IPS DF 4.7 (cell line): Measurements from ENCODE around the gene JMJD7.

ENCODE experiments used
- DNase-seq: peaks from one replicate; pipeline ENCODE4 v3.0.0-alpha.2; 2013; ENCODE audit warnings: low spot score; ENCODE audit errors: extremely low read depth

JMJD7 gene

GRCh38 chr15:41799488-41799805 lies 28.4 kb upstream of the JMJD7 start:
- DNase-seq, result no peak

GRCh38 chr15:41801185-41801584 lies 26.7 kb upstream of the JMJD7 start:
- no peak for DNase-seq

GRCh38 chr15:41801850-41802455 lies 25.9 kb upstream of the JMJD7 start:
- DNase-seq, result no peak

- no peak for DNase-seq
Observed at GRCh38 chr15:41804361-41804760, 23.5 kb upstream of the JMJD7 start.

GRCh38 chr15:41804916-41805666 lies 22.8 kb upstream of the JMJD7 start:
- DNase-seq, result no peak

GRCh38 chr15:41805711-41806110 lies 22.2 kb upstream of the JMJD7 start:
- DNase-seq, result no peak

DNA sequence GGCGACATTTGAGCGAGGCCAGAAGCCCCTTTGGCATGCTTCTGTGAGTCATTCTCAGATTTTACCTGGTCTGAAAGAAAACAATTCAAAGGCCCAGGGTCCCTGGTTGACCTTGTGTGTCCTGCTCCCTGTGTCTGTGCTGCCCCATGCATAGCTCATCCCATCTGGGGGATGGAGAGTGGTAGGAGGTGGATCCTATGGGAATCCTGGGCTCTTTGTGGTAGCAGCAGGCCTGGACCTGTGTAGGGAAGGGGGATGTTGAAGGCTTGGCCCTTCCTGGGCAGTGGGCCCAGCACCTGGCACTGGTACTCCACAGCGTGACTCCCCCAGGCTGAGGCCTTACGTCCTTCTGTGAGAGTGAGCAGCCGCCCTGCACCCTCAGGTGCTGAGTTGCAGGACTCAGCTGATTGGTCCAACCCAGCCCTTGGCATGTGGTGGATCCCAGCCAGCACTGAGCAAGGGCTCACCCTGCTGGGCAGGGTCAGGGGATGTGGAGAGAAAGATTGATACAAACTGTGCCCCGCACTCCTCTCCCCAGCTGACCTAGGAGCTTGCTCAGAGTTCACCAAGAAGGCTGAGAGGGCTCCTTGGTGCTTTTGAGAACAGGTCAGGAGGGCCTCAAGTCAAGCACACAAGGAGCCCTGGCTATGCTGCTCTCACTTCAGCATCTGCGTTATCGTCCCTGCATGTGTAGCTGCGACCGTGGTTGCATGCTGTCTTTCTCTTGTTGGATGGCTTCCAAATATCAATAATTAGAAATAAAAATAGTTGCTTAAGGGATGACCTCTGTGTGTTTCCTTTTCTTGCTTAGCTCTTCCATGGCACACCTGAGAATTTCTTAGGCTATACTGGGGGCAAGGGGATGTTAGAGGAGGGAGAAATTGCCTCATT lies 21.4 kb upstream of the JMJD7 start:
- DNase-seq, result no peak

- DNase-seq, result no peak
Observed at GRCh38 chr15:41809121-41809520, 18.8 kb upstream of the JMJD7 start.

- DNase-seq, result no peak
Observed at GRCh38 chr15:41809526-41810220, 18.2 kb upstream of the JMJD7 start.

GRCh38 chr15:41810651-41811431 lies 17.1 kb upstream of the JMJD7 start:
- DNase-seq, result no peak

DNA sequence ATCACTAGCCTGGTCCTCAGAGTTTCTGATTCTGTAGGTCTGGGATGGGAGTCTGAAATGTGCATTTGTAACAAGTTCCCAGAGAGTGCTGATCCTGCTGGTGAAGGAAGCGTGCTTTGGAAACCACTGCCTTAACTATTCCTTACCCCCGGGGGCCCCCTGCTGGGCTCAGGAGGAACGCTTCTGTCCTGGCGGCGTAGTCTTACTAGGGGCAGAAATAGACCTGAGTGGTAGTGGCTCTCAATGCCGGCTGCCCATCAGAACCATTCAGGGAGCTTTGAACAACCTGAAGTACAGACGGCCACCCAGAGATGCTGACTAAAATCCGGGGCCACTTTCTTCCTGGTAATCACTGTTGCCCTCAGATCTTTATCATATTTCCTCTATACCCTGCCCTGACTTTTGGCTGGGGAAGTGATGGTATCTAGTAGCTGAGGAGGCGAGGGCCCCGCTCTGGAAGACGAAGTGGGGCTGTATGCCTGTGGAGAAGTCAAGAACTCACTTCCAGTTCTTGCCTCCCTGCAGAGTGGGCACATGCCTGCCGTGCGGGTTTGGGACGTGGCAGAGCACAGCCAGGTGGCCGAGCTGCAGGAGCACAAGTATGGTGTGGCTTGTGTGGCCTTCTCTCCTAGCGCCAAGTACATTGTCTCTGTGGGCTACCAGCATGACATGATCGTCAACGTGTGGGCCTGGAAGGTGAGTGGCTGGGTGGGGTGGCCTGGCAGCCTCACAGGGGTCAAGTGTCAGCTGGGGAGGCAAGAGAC lies 16.3 kb upstream of the JMJD7 start:
- DNase-seq, result no peak

- DNase-seq, result no peak
Observed at GRCh38 chr15:41812820-41813375, 15.0 kb upstream of the JMJD7 start.

GRCh38 chr15:41813426-41813825 lies 14.5 kb upstream of the JMJD7 start:
- no peak for DNase-seq

DNA sequence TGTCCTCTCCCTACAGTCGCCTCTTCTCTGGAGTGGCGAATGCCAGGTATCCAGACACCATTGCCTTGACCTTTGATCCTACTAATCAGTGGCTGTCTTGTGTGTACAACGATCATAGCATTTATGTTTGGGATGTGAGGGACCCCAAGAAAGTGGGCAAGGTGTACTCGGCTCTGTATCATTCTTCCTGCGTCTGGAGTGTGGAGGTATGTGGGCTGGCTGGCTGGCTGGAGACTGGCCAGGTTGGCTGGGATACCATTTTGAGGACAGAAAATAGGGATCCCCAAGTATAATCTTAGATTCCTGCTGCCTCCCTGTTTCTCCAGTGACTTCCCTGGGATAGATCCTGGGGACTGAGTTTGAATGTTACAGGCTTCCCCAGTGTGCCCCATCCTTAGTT lies 13.4 kb upstream of the JMJD7 start:
- no peak for DNase-seq

GRCh38 chr15:41816788-41817187 lies 11.1 kb upstream of the JMJD7 start:
- DNase-seq, result no peak

- no peak for DNase-seq
Observed at GRCh38 chr15:41817327-41817726, 10.6 kb upstream of the JMJD7 start.

GRCh38 chr15:41817781-41818180 lies 10.1 kb upstream of the JMJD7 start:
- DNase-seq, result no peak

- no peak for DNase-seq
Observed at GRCh38 chr15:41819455-41820050, 8.3 kb upstream of the JMJD7 start.

DNA sequence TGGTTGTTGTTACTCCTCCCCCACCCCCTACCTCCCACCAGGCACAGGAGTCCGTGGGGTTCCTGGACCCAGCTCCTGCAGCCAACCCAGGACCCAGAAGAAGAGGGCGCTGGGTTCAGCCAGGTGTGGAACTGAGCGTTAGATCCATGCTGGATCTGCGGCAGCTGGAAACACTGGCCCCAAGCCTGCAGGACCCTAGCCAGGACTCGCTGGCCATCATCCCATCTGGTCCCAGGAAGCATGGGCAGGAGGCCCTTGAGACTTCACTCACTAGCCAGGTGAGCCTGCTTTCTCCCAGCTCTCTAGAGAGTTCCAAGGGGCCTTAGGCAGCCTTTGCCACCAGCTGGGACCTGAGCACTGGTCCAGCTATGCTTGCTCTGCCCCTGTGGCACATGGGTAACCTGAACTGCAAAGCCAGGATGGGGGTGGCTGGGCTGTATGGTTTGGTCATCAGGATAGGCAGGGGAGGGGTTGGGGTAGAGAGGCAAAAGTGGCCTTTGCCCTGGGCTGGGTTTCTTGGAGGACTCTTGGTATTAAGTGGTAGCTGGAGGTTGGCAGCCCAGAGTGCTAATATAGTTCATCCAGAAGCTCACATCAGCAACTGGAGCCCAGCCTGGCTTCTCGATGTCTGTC lies 7.0 kb upstream of the JMJD7 start:
- no peak for DNase-seq
